ENCODE data around the gene MYD88. TPM values are rescaled to one million over a fixed set of nuclear protein-coding genes. Genes with fewer than 3 reads are reported as not detected.

Gene MYD88
- polyA plus RNA-seq, 1 donor (not counting 4 experiments of a cell fraction or from before 2014, with no cell fraction given): 44.0 TPM

GRCh38 chr3:38111201-38111600 lies 27.3 kb upstream of the MYD88 start:
- Histone ChIP-seq H3K27ac (ENCODE audit: control insufficient read depth, insufficient read depth, low read length) (no peak overlapping the region), H3K27me3 (ENCODE audit: control insufficient read depth, extremely low read depth, insufficient read depth, low read length) (peaks cover 2% of the 10 kb centered on the region), H4K20me1 (ENCODE audit: control insufficient read depth, extremely low read depth, insufficient read depth, low read length) (no peaks in the 10 kb centered on the region), H3K36me3 (ENCODE audit: control insufficient read depth in 2 of 2, extremely low read depth in 1 of 2, insufficient read depth in 2 of 2, low read length in 2 of 2) (no peaks in the 10 kb centered on the region), H3K9me1 (ENCODE audit: control insufficient read depth, extremely low read depth, insufficient read depth, low read length) (no peaks in the 10 kb centered on the region), H3K4me1 (ENCODE audit: control insufficient read depth, extremely low read depth, insufficient read depth, low read length) (no peaks in the 10 kb centered on the region), H3K9ac (ENCODE audit: control insufficient read depth, extremely low read depth, insufficient read depth, low read length) (no peak overlapping the region), H2AFZ (ENCODE audit: control insufficient read depth, low read length) (no peak overlapping the region), H3K4me2 (ENCODE audit: control insufficient read depth, extremely low read depth, insufficient read depth, low read depth, low read length) (no peak overlapping the region), H3K9me3 (ENCODE audit: control insufficient read depth, low read depth, low read length) (no peaks in the 10 kb centered on the region), H3K79me2 (ENCODE audit: control insufficient read depth, insufficient read depth, low read length) (no peaks in the 10 kb centered on the region), H3K4me3 (ENCODE audit: control insufficient read depth in 2 of 3, extremely low read depth in 1 of 3, insufficient read depth in 2 of 3, low read depth in 1 of 3, low read length in 3 of 3) (no peak overlapping the region)
- dilution Hi-C loops (cut with MboI; ENCODE audit: extremely low pct_ligation_motif_present, low sequenced_read_pairs): no loop called here
- TF ChIP-seq EZH2 (IDR thresholded peaks at IDR 0.05; ENCODE audit: low read length): no peak
- TF ChIP-seq CTCF (optimal IDR thresholded peaks at IDR 0.05 in 1 of 3, IDR thresholded peaks at IDR 0.05 in 1 of 3, conservative IDR thresholded peaks at IDR 0.05 in 1 of 3; ENCODE audit: extremely low read depth in 1 of 3, insufficient read depth in 2 of 3, low read length in 3 of 3): no peak
- FAIRE-seq: no peak
- DNase-seq (ENCODE audit: low read depth, low spot score): no peak

- no peaks in the 10 kb centered on the region for H3K36me3 ChIP-seq (ENCODE audit: control insufficient read depth in 2 of 2, extremely low read depth in 1 of 2, insufficient read depth in 2 of 2, low read length in 2 of 2)
- DNase-seq (ENCODE audit: low read depth, low spot score): no peak
- no peak overlapping the region for H3K4me2 ChIP-seq (ENCODE audit: control insufficient read depth, extremely low read depth, insufficient read depth, low read depth, low read length)
- no peak overlapping the region for H2AFZ ChIP-seq (ENCODE audit: control insufficient read depth, low read length)
- FAIRE-seq: no peak
- no peaks in the 10 kb centered on the region for H3K79me2 ChIP-seq (ENCODE audit: control insufficient read depth, insufficient read depth, low read length)
- dilution Hi-C loops (cut with MboI; ENCODE audit: extremely low pct_ligation_motif_present, low sequenced_read_pairs): no loop called here
- no peak overlapping the region for H3K27ac ChIP-seq (ENCODE audit: control insufficient read depth, insufficient read depth, low read length)
- H3K9me1 ChIP-seq (ENCODE audit: control insufficient read depth, extremely low read depth, insufficient read depth, low read length): no peaks in the 10 kb centered on the region
- H3K27me3 ChIP-seq (ENCODE audit: control insufficient read depth, extremely low read depth, insufficient read depth, low read length): peaks cover 2% of the 10 kb centered on the region
- TF ChIP-seq EZH2 (IDR thresholded peaks at IDR 0.05; ENCODE audit: low read length): no peak
- no peak for TF ChIP-seq CTCF (optimal IDR thresholded peaks at IDR 0.05 in 1 of 3, IDR thresholded peaks at IDR 0.05 in 1 of 3, conservative IDR thresholded peaks at IDR 0.05 in 1 of 3; ENCODE audit: extremely low read depth in 1 of 3, insufficient read depth in 2 of 3, low read length in 3 of 3)
- no peak overlapping the region for H3K9ac ChIP-seq (ENCODE audit: control insufficient read depth, extremely low read depth, insufficient read depth, low read length)
- H3K4me3 ChIP-seq (ENCODE audit: control insufficient read depth in 2 of 3, extremely low read depth in 1 of 3, insufficient read depth in 2 of 3, low read depth in 1 of 3, low read length in 3 of 3): no peak overlapping the region
- no peaks in the 10 kb centered on the region for H4K20me1 ChIP-seq (ENCODE audit: control insufficient read depth, extremely low read depth, insufficient read depth, low read length)
- no peaks in the 10 kb centered on the region for H3K4me1 ChIP-seq (ENCODE audit: control insufficient read depth, extremely low read depth, insufficient read depth, low read length)
- H3K9me3 ChIP-seq (ENCODE audit: control insufficient read depth, low read depth, low read length): no peaks in the 10 kb centered on the region
These were observed 26.6 kb upstream of the MYD88 start for GRCh38 chr3:38111696-38112377.
